Lower lobe of right lung (tissue), 2 donors: ENCODE measurements around the gene GAN. TPM values are rescaled to one million over a fixed set of nuclear protein-coding genes. Genes with fewer than 3 reads are reported as not detected.

Experiments
- ATAC-seq, 2 donors: fragments of 200-7000 bp; cut with Tn5 transposase; one replicate each; pipeline ENCODE4 v1.9.1; 2020 to 2022; ENCODE audit warnings: mild to moderate bottlenecking in 2 of 2, moderate library complexity in 2 of 2
- DNase-seq: peaks from one replicate; pipeline ENCODE4 v3.0.0-alpha.2; 2020
- H3K27ac ChIP-seq: fragments of 200-600 bp; one replicate; pipeline ENCODE4 v1.8.0; 2022
- H3K27me3 ChIP-seq: fragments of 200-600 bp; one replicate; pipeline ENCODE4 v1.8.0; 2022; ENCODE audit warnings: low read depth
- H3K36me3 ChIP-seq: fragments of 200-600 bp; one replicate; pipeline ENCODE4 v1.8.0; 2022; ENCODE audit warnings: mild to moderate bottlenecking
- H3K4me1 ChIP-seq: fragments of 200-600 bp; one replicate; pipeline ENCODE4 v1.8.0; 2022
- H3K4me3 ChIP-seq: fragments of 200-600 bp; one replicate; pipeline ENCODE4 v1.8.0; 2022; ENCODE audit warnings: mild to moderate bottlenecking
- H3K9me3 ChIP-seq: fragments of 200-600 bp; one replicate; pipeline ENCODE4 v1.8.0; 2022
- CTCF ChIP-seq: fragments of 200-600 bp; IDR thresholded peaks from one replicate; pipeline ENCODE4 v1.8.0; 2022; ENCODE audit warnings: antibody characterized with exemption, mild to moderate bottlenecking
- intact Hi-C: fragments of 100-400 bp; cut with DNase I; formaldehyde crosslinking; loops from one replicate; pipeline ENCODE4 v1.11.0; 2022
- total RNA-seq: library from RNA; stranded (reverse); fragmentation: NEBNext Ultra II Directional; extraction: Animal tissue kit (Norgen Biotek cat#: 25700); gene quantifications from one replicate; pipeline ENCODE4 v1.2.1, GENCODE V29; 2021
- donor health status: DM: no; HTN: yes; CAD: no; lungs with severe emphysema.

GAN gene
- total RNA-seq, 1 donor from 2014 or later: 6.5 TPM

GRCh38 chr16:81435103-81435502, 120.3 kb downstream of the GAN start:
- Histone ChIP-seq H3K4me3 (no peak overlapping the region), H3K27ac (no peak overlapping the region), H3K36me3 (no peaks in the 10 kb centered on the region), H3K4me1 (peaks cover 8% of the 10 kb centered on the region), H3K9me3 (no peaks in the 10 kb centered on the region), H3K27me3 (no peaks in the 10 kb centered on the region)
- DNase-seq (no peak), ATAC-seq (no peak)
- TF ChIP-seq CTCF: no peak
- intact Hi-C loops: no loop called here

DNA sequence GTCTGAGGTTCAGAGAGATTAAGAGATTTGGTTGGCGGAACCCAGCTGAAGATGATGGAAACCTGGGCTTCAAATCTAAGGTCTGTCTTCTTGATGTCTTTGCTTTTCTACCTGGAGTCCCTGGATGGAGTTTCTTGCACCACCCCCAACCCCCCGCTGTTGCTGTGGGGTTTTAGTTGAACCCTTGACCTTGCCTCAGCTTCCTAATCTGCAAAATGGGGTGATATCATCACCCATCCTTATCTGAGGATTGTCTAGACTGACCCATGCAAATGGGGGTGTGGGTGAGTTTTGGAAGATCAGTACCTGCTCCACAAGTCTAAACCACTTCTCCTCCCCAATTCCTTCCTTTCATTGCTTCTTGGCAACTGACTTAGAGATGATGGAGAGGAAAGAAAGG, 120.8 kb downstream of the GAN start:
- DNase-seq: no peak
- no peak for ATAC-seq
- Histone ChIP-seq H3K4me1 (peaks cover 8% of the 10 kb centered on the region), H3K27ac (no peak overlapping the region), H3K4me3 (no peak overlapping the region), H3K36me3 (no peaks in the 10 kb centered on the region), H3K27me3 (no peaks in the 10 kb centered on the region), H3K9me3 (no peaks in the 10 kb centered on the region)
- TF ChIP-seq CTCF: no peak
- intact Hi-C loops: no loop called here

GRCh38 chr16:81436386-81436785, 121.6 kb downstream of the GAN start:
- intact Hi-C loops: no loop called here
- H3K27me3 ChIP-seq: no peaks in the 10 kb centered on the region
- DNase-seq: no peak
- TF ChIP-seq CTCF: no peak
- no peaks in the 10 kb centered on the region for H3K9me3 ChIP-seq
- peaks cover 8% of the 10 kb centered on the region for H3K4me1 ChIP-seq
- H3K27ac ChIP-seq: no peak overlapping the region
- no peak for ATAC-seq
- no peak overlapping the region for H3K4me3 ChIP-seq
- no peaks in the 10 kb centered on the region for H3K36me3 ChIP-seq

- H3K27ac ChIP-seq: no peak overlapping the region
- H3K4me3 ChIP-seq: no peak overlapping the region
- TF ChIP-seq CTCF: no peak
- intact Hi-C loops: no loop called here
- H3K9me3 ChIP-seq: no peaks in the 10 kb centered on the region
- peaks cover 8% of the 10 kb centered on the region for H3K4me1 ChIP-seq
- DNase-seq: no peak
- H3K27me3 ChIP-seq: no peaks in the 10 kb centered on the region
- peak; percentile 40 to 61 for ATAC-seq
- H3K36me3 ChIP-seq: no peaks in the 10 kb centered on the region
These were observed 123.1 kb downstream of the GAN start for GRCh38 chr16:81437865-81438264.

Other genes starting within 250 kb of the GAN start
- not detected for gene C16orf46, start 237.7 kb upstream of the GAN start, total RNA-seq
- 14.7 TPM for gene GCSH, start 218.6 kb upstream of the GAN start, total RNA-seq
- 0.74 TPM for gene BCO1, start 76.3 kb upstream of the GAN start, total RNA-seq
- 77.4 TPM for gene CMIP, start 129.8 kb downstream of the GAN start, total RNA-seq